Esophagus muscularis mucosa (tissue), 4 donors: ENCODE measurements around the gene IFIT2. TPM values are rescaled to one million over a fixed set of nuclear protein-coding genes. Genes with fewer than 3 reads are reported as not detected.

Experiments
- DNase-seq: peaks from one replicate; pipeline ENCODE4 v3.0.0-alpha.2; 2017; ENCODE audit errors: extremely low spot score
- H3K27ac ChIP-seq, 4 donors: fragments of 200-600 bp; sonication (generic); replicated peaks in 1 of 4; 1 replicate in 3 of 4; 2 replicates in 1 of 4; pipeline ENCODE4 v1.5.1; 2016 to 2019; ENCODE audit warnings: mild to moderate bottlenecking in 1 of 4
- H3K27me3 ChIP-seq, 4 donors: fragments of 200-600 bp; sonication (generic); one replicate each; pipeline versions ENCODE4 v1.5.1 to v1.6.0; 2016 to 2019
- H3K36me3 ChIP-seq, 4 donors: fragments of 200-600 bp; sonication (generic); one replicate each; pipeline ENCODE4 v1.5.1; 2016 to 2019
- H3K4me1 ChIP-seq, 4 donors: fragments of 200-600 bp; sonication (generic); one replicate each; pipeline ENCODE4 v1.5.1; 2016 to 2019
- H3K4me3 ChIP-seq, 4 donors: fragments of 200-600 bp; sonication (generic); 1 replicate in 2 of 4; 2 replicates in 2 of 4; pipeline ENCODE4 v1.5.1; 2016 to 2019; ENCODE audit warnings: mild to moderate bottlenecking in 4 of 4, moderate library complexity in 1 of 4
- H3K9me3 ChIP-seq, 4 donors: fragments of 200-600 bp; sonication (generic); 1 replicate in 3 of 4; 2 replicates in 1 of 4; pipeline ENCODE4 v1.5.1; 2016 to 2019
- EP300 ChIP-seq: sonication (generic); formaldehyde crosslinking; IDR thresholded peaks from one replicate; pipeline ENCODE4 v1.6.1; 2017; ENCODE audit warnings: antibody characterized with exemption
- POLR2A ChIP-seq: fragments of 450-650 bp; IDR thresholded peaks from one replicate; pipeline ENCODE4 v1.6.1; 2017; ENCODE audit warnings: antibody characterized with exemption, moderate library complexity, mild to moderate bottlenecking, low read depth
- POLR2AphosphoS5 ChIP-seq, 2 donors: sonication (generic); formaldehyde crosslinking; IDR thresholded peaks; one replicate each; pipeline ENCODE4 v1.6.1; 2017; ENCODE audit warnings: antibody characterized with exemption in 2 of 2
- WGBS: methylation state at CpG from one replicate; pipeline ENCODE4 v1.1.5; 2018; 5-methylcytosine and 5-hydroxymethylcytosine counted together
- intact Hi-C: fragments of 100-400 bp; cut with DNase I; formaldehyde crosslinking; loops from one replicate; pipeline ENCODE4 v1.15.1; 2023
- total RNA-seq, 4 donors: library from RNA; depleted of rRNA; stranded (reverse); fragments of >200 nt; gene quantifications; one replicate each; pipeline versions ENCODE4 v1.1.0 to v1.2.1, GENCODE V29; 2016
- TF ChIP-seq, protein P1 (sequence below), 3 experiments: fragments of 200-600 bp in 2 of 3; fragments of 450-650 bp in 1 of 3; sonication (generic) in 2 of 3; IDR thresholded peaks; one replicate each; pipeline ENCODE4 v1.5.1; 2017 to 2019; ENCODE audit warnings: antibody characterized with exemption in 3 of 3, mild to moderate bottlenecking in 2 of 3, moderate library complexity in 1 of 3

The IFIT2 gene
- total RNA-seq, 4 donors from 2014 or later: 2.2 to 5.0 (median 3.3) TPM

DNA sequence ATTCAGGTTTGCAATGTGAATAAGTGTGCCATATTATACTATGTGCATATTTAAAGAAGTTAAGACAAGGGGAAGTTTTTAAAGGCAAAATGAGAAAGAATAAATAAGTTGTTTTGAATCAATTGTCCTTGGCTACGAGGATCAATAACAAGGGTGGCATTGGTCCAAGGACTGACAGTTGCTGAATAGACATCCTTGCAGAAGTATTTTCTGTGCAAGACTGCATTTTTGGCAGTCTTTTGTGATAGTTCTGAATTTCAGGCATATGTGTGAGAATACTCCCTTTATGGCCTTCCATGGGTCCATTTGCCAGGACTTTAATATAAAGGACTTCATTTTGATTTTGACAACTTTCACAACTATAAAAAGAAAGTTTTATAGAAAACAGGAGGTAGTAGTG lies 44.9 kb upstream of the IFIT2 start:
- DNase-seq: no peak
- Histone ChIP-seq H3K4me1 (peaks cover 3 to 31% (median 28%) of the 10 kb centered on the region in 4 donors), H3K27ac (peak overlapping the region in 2 of 4 donors; percentile 25 to 51), H3K4me3 (no peak overlapping the region), H3K27me3 (no peaks in the 10 kb centered on the region), H3K36me3 (no peaks in the 10 kb centered on the region), H3K9me3 (no peaks in the 10 kb centered on the region)
- intact Hi-C loops: loop anchor here (5.0 kb wide), 1 partner anchor 305 kb away; no protein-coding TSS in a partner anchor
- 70% methylated on average over 1 of the region's 1 CpG for WGBS
- TF ChIP-seq POLR2AphosphoS5 (IDR thresholded peaks at IDR 0.05): no peak
- no peak for TF ChIP-seq EP300
- TF ChIP-seq, protein P1, sequence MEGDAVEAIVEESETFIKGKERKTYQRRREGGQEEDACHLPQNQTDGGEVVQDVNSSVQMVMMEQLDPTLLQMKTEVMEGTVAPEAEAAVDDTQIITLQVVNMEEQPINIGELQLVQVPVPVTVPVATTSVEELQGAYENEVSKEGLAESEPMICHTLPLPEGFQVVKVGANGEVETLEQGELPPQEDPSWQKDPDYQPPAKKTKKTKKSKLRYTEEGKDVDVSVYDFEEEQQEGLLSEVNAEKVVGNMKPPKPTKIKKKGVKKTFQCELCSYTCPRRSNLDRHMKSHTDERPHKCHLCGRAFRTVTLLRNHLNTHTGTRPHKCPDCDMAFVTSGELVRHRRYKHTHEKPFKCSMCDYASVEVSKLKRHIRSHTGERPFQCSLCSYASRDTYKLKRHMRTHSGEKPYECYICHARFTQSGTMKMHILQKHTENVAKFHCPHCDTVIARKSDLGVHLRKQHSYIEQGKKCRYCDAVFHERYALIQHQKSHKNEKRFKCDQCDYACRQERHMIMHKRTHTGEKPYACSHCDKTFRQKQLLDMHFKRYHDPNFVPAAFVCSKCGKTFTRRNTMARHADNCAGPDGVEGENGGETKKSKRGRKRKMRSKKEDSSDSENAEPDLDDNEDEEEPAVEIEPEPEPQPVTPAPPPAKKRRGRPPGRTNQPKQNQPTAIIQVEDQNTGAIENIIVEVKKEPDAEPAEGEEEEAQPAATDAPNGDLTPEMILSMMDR (IDR thresholded peaks at IDR 0.05): no peak
- no peak for TF ChIP-seq POLR2A

DNA sequence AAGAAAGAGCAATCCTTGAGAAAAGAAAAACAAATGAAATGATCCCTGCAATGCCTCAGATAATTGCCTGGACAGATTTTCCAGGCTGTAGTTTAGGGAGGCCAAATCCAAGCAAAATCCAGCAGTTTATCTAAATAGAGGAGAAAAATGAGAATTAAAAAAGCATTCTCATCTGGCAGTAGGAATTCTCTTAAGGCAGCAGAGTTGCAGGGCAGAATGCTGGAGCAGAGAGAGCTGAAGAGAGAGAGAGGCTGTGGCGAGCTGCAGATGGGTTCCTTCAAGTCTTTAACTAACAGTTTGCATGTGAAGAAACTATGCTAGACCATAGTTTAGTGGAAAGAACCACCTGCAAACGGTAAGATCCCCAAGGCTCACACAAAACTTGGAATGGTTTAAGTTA lies 44.3 kb upstream of the IFIT2 start:
- Histone ChIP-seq H3K4me1 (peaks cover 3 to 37% (median 25%) of the 10 kb centered on the region in 4 donors), H3K36me3 (no peaks in the 10 kb centered on the region), H3K27me3 (no peaks in the 10 kb centered on the region), H3K4me3 (no peak overlapping the region), H3K27ac (peak overlapping the region; percentile 10 to 51 (median 18)), H3K9me3 (no peaks in the 10 kb centered on the region)
- DNase-seq: no peak
- intact Hi-C loops: loop anchor here (5.0 kb wide), 1 partner anchor 305 kb away; no protein-coding TSS in a partner anchor
- TF ChIP-seq POLR2A (no peak), POLR2AphosphoS5 (IDR thresholded peaks at IDR 0.05) (no peak), EP300 (no peak)
- TF ChIP-seq, protein P1 (IDR thresholded peaks at IDR 0.05): no peak
- WGBS: 43% methylated on average over 2 of the region's 2 CpGs

DNA sequence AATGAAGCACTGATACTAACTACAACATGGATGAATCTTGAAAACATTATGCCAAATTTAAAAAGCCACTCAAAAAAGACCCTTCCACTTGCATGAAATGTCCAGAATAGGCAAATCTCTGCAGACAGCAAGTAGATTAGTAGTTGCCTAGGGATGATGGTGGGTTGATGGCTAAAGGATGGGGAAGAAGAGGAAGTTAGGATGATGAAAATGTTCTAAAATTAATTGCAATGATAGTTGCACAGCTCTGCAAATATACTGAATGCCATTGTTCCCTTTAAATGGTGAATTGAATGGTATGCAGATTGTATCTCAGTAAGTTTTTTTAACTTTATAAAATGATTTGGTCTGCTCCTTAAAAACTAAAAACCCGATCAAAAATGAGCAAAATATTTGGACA lies 43.0 kb upstream of the IFIT2 start:
- Histone ChIP-seq H3K27ac (no peak overlapping the region), H3K4me1 (peaks cover 3 to 37% (median 28%) of the 10 kb centered on the region in 4 donors), H3K4me3 (no peak overlapping the region), H3K9me3 (no peaks in the 10 kb centered on the region), H3K27me3 (no peaks in the 10 kb centered on the region), H3K36me3 (no peaks in the 10 kb centered on the region)
- no peak for DNase-seq
- WGBS: 61% methylated on average over 1 of the region's 1 CpG
- TF ChIP-seq POLR2AphosphoS5 (IDR thresholded peaks at IDR 0.05) (no peak), EP300 (no peak), POLR2A (no peak)
- TF ChIP-seq, protein P1 (IDR thresholded peaks at IDR 0.05): no peak
- intact Hi-C loops: loop anchor here (5.0 kb wide), 1 partner anchor 303 kb away; no protein-coding TSS in a partner anchor

DNA sequence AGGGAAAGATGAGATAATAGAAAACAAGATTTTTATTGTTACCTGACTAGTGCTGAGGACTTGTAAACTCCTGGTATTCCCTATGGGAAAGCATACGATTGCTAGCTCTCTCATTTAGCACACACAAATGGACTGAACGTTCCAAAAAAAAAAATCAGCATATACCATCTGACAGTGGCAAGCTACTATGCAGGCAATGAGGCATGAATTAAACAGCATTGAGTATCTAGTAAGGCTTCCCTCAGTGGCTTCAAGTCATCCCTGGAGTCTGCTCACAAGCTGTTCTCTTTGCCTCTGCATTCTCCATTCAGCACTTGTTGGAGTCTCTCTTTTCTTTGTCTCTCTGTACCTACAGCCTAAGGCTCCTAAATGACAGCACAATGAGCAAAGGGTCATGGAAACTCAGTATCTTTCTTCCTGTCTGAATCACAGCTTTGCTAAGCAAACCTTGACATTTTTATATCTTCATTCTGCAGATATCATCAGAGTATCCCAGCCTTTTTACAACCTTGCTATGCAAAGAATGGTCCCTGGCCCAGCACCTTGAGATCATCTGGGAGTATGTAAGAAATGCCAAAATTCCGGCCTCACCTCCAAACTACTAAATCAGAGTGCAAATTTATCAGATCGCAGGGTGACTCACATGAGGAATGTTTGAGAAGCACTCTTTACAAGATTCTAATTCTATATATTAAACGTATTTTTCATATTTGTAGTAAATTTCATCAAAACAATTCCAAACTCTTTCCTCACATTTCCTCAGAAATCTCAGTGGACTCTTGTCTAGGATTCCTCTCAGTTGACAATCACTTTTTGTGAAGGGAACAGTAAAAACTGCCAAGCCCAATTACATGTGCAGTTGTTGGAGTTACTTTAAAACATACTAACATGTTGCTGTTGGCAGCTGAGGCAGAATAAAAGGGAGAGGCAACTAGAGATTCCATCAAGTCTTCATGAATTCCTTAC lies 39.5 kb upstream of the IFIT2 start:
- Histone ChIP-seq H3K27ac (no peak overlapping the region), H3K4me1 (peaks cover 3 to 37% (median 25%) of the 10 kb centered on the region in 4 donors), H3K27me3 (no peaks in the 10 kb centered on the region), H3K9me3 (no peaks in the 10 kb centered on the region), H3K36me3 (no peaks in the 10 kb centered on the region), H3K4me3 (no peak overlapping the region)
- TF ChIP-seq POLR2A (no peak), POLR2AphosphoS5 (IDR thresholded peaks at IDR 0.05) (no peak), EP300 (no peak)
- TF ChIP-seq, protein P1 (IDR thresholded peaks at IDR 0.05): no peak
- intact Hi-C loops: no loop called here
- WGBS: 76% methylated on average over 5 of the region's 5 CpGs
- DNase-seq: no peak
